HG02610 (cell line): Measurements from ENCODE around the gene FBN2.

ENCODE experiments used
- ATAC-seq: cut with Tn5 transposase; IDR thresholded peaks from one replicate; pipeline ENCODE4 v1.9.1; 2021; ENCODE audit warnings: mild to moderate bottlenecking, moderate library complexity; ENCODE audit not compliant: unreplicated experiment

FBN2 gene

GRCh38 chr5:128213833-128214232, 324.2 kb downstream of the FBN2 start:
- ATAC-seq = no peak

GRCh38 chr5:128213340-128213739, 324.7 kb downstream of the FBN2 start:
- no peak for ATAC-seq

- no peak for ATAC-seq
Measured at GRCh38 chr5:128212191-128212806, 325.7 kb downstream of the FBN2 start.

GRCh38 chr5:128208436-128208835, 329.6 kb downstream of the FBN2 start:
- ATAC-seq = no peak
